ENCODE results near the gene ATP2C2. TPM values are rescaled to one million over a fixed set of nuclear protein-coding genes. Genes with fewer than 3 reads are reported as not detected.

Gene ATP2C2, protein sequence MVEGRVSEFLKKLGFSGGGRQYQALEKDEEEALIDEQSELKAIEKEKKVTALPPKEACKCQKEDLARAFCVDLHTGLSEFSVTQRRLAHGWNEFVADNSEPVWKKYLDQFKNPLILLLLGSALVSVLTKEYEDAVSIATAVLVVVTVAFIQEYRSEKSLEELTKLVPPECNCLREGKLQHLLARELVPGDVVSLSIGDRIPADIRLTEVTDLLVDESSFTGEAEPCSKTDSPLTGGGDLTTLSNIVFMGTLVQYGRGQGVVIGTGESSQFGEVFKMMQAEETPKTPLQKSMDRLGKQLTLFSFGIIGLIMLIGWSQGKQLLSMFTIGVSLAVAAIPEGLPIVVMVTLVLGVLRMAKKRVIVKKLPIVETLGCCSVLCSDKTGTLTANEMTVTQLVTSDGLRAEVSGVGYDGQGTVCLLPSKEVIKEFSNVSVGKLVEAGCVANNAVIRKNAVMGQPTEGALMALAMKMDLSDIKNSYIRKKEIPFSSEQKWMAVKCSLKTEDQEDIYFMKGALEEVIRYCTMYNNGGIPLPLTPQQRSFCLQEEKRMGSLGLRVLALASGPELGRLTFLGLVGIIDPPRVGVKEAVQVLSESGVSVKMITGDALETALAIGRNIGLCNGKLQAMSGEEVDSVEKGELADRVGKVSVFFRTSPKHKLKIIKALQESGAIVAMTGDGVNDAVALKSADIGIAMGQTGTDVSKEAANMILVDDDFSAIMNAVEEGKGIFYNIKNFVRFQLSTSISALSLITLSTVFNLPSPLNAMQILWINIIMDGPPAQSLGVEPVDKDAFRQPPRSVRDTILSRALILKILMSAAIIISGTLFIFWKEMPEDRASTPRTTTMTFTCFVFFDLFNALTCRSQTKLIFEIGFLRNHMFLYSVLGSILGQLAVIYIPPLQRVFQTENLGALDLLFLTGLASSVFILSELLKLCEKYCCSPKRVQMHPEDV
- total RNA-seq = not detected in 2 replicates

DNA sequence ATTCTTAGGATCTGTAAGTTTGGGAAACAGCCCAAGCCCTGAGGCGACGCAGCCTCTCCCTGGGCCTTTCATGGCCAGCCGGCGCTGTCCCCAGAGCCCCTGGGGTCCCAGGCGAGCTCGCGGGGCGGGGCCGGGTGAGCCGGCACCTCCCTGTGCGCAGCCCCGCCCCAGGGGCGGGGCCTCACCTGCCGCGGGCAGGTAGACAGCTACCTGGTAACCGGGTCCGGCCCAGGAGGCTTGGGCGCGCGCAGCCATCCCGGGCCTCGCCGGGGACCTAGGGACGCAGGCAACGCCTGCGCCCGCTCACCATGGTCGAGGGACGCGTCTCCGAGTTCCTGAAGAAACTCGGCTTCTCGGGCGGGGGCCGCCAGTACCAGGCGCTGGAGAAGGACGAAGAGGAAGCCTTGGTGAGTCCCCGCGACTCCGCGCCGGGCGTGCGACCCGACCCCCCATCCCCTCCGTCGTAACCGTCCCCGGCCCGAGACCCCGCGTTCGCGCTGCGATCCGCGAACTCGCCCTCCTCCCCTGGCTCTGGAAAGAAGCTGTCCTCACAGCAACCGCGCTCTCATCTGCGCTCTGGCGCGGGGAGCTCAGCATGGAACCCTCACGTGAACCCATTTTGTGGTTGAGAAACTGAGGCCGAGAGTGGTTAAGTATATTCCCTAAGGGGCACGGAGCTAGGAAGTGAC is at the start of gene ATP2C2:
Gene ATP2C2 (plus strand): TSS at position 231 of the 689 bp plus-strand sequence. CDS start 78 bp downstream, at position 309.

DNA sequence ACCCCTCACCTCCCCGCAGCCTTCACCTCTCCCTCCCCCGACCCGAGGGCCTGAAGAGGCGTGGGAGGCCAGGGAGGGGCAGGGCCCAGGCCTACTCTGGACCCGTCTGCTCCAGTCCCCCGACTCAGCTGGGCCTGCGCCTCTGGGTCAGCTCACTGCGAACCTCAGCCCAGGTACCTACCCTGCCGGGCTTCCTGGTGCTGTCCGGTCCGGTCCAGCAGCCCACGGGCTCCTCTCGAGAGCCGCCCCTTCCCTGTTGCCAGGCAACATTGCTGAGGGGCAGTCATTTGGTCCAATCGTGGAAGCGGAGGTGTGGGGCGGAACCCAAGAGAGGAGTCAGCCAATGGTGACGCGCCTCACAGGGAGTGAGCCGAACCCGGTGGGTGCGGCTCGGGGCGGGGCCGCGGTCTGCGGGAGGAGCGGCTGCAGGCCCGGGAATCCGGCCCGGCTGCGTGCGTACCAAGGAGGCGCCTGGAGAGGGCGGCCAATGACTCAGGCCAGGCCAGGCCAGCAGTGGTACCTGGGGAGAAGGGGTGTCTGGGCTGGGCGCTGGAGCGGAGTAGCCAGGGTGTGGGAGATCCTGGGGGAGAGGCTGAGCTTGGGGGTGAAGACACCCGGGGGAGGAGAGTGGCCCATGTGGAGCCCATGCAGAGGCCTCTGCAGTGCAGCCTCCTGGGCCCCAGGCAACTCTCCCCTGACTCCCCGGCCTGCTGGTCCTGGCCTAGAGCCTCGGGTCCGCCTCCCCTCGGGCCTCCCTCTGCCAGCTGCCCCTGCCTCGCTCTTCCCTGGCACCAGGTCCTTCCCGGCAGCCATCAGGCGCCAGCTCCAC is 136.3 kb downstream of the ATP2C2 start, which contains the start of gene MEAK7:
Gene MEAK7 (minus strand): TSS at position 240 of the 829 bp plus-strand sequence. CDS start 6,573 bp downstream, outside the sequence.

Other genes with a start within 250 kb of the ATP2C2 start
- 18.8 and 23.7 TPM in 2 replicates for gene HSDL1, start 223.4 kb upstream of the ATP2C2 start, total RNA-seq
- gene DNAAF1, start 223.2 kb upstream of the ATP2C2 start, total RNA-seq = not detected in 2 replicates
- 14.3 and 18.5 TPM in 2 replicates for gene TAF1C, start 181.5 kb upstream of the ATP2C2 start, total RNA-seq
- not detected in 2 replicates for gene ADAD2, start 177.4 kb upstream of the ATP2C2 start, total RNA-seq
- not detected in 2 replicates for gene KCNG4, start 128.5 kb upstream of the ATP2C2 start, total RNA-seq
- 4.9 and 25.1 TPM in 2 replicates for gene WFDC1, start 73.7 kb upstream of the ATP2C2 start, total RNA-seq
- gene MEAK7, start 136.1 kb downstream of the ATP2C2 start, total RNA-seq = 16.9 and 22.1 TPM in 2 replicates
- 73.7 and 105 TPM in 2 replicates for gene COTL1, start 249.5 kb downstream of the ATP2C2 start, total RNA-seq

Data from smooth muscle cell of the pulmonary artery (primary cell).